Amniotic epithelial cell (primary cell): ENCODE data around the gene MEGF11.

Experiments
- DNase-seq: peaks from one replicate; pipeline ENCODE4 v3.0.0-alpha.2; 2010; ENCODE audit warnings: low read depth

The MEGF11 gene

DNA sequence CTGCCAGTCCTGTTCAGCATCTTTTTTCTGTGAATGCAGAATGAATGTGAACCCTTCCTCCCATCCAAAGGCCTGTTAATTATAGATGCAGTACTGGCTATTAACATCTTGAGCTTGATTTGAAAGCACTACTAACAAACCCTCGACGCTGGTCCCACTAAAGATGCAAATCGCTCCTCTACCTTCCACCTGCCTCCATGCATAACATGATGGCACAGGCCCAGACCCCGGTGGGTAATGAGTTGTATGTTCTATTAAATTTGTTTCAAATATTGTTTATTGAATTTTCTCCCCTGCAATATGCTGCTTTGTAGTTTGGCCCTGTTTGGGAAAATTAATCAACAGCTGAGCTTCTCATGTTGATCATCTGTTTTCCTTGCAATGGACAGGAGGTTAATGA, 314.9 kb downstream of the MEGF11 start:
- no peak for DNase-seq

DNA sequence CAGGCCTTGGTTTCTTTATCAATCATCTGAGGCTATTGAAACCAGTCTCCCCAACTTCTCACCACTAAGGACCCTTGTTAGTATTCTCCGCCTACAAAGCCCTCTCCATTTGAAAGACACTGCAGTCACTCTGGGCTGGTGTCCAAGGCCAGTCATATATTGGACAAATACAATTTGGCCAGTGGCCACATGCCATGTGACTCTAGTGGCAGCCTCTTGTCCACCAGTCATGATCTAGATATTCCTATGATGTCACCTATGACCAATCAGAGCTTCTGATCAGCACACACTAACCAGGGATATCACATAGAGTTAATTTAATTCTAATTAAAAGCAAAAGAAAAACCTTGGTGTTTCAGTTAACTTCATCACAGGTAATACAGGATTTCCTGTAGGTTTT, 316.1 kb downstream of the MEGF11 start:
- DNase-seq: no peak

DNA sequence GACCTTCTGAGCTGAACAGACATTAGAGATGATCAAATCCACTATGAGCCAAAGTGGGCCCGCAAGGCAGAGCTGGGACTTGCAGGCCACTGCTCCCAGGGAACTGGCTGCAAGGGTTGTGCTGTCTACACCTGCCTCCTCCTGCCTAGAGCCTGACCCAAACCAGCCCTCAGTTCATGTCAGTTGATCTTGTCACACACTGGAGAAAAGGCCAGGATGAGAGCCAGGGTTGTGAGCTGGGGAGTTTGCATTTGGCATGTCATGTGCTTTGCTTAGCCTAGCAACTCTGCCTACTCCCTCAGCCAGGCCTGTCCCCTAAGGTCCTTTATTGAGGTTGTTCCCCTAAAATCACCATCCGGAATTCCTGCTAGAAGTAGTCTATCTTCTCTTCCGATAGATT, 316.5 kb downstream of the MEGF11 start:
- no peak for DNase-seq

DNA sequence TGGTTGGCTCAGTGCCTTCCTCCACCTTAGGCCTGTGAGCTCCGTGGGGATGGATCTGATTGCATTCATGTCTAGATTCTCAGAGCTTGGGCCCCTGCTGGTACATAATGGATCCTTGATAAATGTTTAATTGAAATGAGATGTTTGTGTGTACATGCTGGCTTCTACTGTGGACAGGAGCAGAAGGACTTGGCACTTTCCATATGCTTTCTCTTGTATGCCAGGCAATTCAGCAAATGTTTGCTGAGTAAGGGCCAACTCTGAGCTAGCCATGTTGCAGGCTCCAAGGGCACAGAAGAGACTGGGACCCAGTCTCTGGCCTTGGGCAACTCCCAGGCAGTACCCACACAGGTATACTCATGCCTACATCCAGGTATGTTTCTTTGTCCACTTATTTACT, 317.3 kb downstream of the MEGF11 start:
- DNase-seq: no peak

DNA sequence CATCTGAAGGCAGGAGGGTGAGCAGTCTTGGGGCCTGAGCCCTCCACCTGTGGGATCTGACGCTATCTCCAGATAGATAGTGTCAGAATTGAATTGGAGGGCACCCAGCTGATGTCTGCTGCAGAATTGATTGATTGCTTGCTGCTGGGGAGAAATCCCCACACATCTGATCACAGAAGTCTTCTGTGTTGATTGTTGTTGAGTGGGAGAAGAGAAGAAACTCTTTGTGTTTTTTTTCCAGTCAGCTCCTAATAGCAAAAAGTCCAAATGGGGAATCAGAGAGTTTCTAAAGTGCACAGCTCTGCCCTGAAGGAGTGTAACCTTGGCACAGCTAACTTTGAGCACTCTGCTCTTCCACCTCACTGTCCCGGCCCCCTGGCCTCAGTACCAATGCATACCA, 318.2 kb downstream of the MEGF11 start:
- no peak for DNase-seq

DNA sequence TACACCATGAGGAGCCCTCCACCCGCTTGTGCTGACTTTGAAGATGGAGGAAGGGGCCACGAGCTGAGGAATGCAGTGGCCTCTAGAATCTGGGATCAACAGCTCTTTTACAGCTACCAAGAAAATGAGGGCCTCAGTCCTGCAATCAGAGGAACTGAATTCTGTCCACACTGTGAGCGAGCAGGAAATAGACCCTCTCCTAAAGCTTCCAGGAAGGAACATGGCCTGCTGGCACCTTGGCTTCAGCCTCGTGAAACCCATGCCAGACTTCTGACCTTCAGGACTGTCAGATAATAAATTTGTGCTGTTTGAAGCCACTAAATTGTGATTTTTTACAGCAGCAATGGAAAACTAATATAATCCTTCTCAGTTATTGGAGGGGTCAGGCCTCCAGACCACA, 322.3 kb downstream of the MEGF11 start:
- no peak for DNase-seq

DNA sequence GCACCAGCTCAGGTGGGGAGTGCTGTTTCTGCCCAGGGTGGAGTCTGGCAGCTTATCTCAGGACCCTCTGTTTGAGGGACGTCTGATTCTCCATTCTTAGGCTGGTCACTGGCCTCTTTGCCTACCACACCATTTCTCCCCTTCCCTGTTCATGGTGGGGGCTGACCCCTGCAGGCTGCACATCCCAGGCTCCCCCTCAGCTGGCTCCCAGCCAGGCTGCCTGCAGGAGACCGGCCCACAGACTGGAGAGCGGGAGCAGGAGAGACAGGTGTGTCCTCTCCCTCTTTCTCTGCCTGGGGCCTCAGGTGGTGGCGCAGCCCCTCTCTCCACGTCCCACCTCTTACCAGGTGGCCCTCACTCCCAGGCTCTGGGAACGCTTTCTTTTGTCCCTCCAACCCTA, 323.4 kb downstream of the MEGF11 start:
- no peak for DNase-seq

DNA sequence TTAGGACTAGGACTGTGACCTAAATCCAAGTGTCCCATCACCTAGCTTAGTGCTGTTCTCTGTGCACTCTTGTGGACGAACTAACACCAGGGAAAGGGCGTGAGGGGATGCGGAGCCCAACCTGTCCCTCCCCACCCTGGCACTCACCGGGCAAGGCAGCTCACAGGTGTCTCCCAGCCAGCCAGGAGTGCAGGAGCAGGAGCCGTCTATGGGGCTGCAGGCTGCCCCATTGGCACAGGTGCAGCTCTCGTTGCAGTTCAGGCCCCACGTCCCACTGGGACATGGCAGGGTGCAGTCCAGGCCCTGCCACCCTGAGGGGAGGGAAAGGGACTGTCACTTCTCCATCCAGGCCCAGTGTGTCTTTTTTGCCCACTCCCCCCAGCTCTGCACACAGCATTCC, 324.0 kb downstream of the MEGF11 start:
- no peak for DNase-seq

DNA sequence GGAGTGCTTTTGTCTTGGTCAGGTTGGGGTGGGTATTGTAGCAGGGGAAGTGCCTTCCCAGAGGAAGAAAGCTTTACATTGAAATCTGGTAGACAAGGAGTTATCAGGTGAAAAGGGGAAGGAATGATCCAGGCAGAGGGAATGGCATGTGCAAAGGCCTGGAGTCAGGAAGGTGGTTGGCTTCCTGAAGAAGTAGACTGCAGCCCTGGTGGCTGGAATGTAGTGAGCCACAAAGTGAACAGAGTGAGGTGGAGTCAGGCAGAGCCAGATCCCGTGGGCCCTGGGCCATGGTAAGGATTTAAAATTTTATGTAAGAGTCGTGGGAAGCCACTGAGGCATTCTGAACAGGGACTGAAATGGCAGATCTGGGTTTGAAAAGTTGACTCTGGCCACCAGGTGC, 326.0 kb downstream of the MEGF11 start:
- DNase-seq: no peak

DNA sequence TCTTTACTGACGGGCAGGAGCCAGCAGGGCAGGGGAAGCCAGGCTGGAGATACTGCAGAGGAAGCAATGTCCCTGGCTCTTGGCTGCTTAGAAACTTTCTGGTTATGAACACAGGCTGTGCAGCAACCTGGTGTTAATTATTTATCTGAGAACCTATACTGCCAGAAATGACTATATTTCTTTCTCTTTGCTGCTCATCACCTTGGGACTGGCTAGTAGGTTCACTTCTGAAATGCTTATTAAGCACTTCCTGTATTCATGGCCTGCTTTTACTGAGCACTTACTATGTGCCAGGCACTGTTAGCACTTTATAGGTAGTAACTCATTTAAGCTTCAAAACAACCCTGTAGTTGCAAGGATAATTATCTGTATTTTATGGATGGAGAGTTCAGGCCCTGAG, 326.7 kb downstream of the MEGF11 start:
- DNase-seq: no peak

DNA sequence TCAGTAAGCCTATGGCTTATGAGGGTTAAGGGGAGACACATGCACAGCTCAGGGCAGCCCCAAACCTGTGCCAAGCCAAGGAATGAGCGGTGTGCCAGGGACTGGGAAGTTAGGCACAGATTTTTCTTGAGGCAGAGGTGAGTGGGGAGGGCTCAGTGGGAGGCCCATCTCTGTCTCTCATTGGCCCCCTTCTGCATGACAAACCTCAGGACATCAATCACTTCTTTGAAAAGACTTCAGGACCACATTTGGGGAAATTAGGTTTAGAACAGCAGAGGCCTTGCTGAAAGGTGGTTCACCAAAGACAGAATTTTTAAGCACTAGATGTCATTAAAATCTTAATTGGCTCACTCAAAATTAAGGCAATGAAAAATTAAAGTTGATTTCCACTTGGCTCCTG, 327.1 kb downstream of the MEGF11 start:
- DNase-seq: no peak

DNA sequence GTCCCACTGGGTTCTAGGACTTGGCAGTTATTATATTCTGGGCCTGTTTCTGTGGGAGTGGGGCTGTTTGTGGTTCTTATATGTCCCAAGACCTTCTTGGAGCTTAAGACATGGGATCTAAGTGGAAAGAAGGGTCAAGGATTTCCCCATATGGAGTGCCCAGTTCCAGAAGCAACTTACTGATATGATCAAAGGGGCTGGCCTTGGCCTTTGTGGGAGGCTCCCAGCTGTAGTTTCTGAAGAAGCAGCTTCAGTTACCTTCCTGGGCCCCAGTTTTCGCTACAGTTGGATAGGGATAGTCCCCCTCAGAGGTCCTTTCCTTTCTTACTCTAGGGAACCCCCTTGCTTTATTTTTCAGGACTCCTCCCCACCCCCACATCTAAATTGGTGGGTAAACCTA, 328.2 kb downstream of the MEGF11 start:
- DNase-seq: peak; percentile 37

DNA sequence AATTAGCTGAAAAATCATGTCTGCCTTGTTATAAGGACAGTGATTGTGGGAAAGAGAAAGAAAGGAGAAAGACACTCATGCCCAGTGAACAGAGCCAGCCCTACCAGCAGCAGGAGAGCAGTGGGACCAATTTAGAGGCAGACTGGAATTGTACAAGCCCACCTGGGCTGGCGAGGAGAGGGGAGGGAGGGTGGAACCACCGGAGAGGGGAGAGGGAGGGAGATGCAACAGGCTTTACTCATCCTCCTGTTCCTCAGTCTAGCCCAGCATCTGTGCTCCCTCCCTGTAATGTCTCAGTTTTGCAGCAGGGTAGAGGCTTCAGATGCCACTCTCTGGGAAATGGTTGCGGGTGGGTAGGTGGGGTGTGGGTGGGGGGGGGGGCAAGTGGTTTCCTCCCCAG, 329.5 kb downstream of the MEGF11 start:
- no peak for DNase-seq

DNA sequence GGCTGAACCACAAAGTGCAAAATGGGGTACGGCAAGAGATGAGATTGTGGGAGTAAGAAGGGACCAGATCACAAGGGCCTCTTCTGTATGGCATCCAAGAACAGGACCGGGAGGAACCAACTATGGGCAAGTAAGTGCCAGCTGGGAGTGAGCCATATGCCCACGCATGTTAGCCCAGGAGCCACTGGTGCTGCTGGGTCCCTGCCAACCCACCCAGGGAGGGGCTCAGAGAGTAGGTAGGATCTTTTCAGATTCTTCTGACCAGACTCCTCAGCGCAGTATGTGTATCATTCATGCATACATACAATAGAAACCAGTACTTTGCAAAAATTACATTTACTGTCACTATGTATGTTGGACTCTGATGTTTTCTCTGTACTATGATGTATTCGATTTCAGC, 330.3 kb downstream of the MEGF11 start:
- DNase-seq: no peak

DNA sequence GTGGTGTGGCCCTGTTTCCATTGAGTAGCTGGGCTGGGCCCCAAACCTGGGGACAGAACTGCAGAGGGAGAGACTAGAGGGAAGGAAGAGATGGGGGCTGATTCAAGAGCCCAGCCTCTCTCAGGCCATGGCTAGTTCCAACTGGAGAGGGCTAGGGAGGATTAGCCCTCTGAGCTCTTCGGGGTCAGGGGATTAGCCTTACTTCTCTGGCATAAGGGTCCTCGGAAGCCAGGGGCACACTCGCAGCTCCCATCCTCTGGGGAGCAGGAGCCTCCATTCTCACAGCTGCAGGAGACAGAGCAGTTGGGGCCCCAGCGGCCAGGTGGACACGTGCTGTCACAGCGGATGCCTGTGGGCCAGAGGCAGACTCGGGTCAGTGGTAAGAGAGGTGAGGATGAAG, 330.9 kb downstream of the MEGF11 start:
- DNase-seq: no peak

DNA sequence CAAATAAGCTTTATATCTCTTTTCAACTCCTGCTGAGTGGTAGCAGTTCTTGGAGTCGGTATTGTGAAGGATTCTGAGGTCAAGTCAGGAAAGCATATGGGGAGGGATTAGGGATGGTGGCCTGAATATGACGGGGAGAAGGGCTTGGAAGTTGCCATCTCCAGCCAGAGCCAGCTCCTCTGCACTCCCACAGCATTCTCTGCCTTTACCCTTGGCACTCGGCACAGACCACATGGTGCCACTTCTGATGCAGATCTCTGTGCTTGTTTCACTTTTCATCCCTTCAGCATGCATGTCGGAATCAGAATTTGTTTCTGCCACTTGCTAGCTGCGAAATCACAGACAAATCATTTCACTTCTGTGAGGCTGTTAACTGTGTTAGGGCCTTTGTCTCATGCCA, 331.8 kb downstream of the MEGF11 start:
- DNase-seq: no peak

DNA sequence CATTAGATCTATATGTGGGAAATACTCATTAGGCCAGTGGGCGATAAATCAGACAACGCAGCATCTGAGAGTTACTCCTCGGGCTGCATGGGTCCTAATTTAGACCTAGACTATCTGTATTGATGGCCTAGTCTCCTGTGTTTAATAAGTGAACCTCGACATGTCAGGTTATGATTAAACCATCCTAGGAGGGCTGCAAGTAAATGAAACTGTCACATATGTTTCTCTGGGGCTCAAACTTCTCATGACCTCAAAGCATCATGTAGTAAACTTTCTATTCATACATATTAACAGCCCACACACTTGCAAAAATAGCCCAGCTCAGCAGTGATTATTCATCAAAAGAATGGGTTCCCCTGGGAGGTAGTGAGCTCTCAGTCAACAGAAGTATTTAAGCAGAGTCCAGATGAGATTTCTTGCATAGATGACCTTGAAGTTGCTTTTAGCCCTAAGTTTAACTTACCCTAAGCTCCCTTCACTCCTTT, 332.7 kb downstream of the MEGF11 start:
- DNase-seq: no peak

DNA sequence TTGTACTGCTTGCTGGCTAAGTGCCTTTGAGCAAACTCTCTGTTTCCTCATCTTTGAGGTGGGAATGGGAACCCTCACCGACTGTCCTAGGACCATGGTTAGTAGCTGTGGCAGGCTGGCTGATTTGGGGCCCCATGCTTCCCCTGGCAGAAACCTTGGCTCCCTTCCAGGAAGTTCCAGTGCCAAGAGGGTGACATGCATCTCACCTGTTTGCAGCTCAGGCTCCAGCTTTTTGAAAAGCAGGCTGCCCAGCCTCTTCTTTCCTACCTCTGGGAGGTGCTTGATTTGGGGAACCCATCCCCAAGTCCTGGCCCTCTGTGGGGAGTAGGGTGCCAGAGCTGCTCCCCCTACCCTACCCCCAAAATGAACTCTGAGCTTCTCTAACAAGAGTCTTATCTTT, 333.4 kb downstream of the MEGF11 start:
- DNase-seq: no peak

DNA sequence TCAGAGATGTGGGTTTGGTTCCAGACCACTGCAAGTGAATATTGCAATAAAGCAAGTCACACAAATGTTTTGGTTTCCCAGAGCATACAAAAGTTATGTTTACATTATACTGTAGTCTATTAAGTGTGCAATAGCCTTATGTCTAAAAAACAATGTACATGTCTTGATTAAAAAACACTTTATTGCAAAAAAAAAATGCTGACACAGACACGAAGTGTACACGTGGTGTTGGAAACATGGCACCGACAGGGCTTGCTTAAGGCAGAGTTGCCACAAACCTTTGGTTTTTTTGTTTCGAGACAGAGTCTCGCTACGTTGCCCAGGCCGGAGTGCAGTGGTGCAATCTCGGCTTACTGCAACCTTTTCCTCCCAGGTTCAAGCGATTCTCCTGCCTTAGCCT, 334.2 kb downstream of the MEGF11 start:
- DNase-seq: no peak

DNA sequence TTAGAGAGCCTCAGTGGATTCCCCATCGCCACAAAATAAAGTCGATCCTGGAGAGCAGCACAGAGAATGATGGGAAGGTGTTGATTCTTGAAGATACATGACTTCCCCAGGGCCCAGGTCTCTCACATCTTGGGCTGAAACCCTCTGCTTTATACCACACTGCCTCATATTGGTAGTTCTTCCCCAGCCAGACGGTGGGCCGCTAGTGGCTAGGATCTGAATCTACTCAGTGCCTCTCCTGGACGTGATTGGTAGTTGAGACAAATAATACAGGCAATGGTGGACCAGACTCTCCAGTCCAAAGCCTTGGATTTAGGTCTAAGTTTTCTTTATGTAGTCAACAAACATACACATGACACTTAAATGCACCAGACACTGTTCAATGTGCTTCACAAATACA, 334.6 kb downstream of the MEGF11 start:
- DNase-seq: no peak

DNA sequence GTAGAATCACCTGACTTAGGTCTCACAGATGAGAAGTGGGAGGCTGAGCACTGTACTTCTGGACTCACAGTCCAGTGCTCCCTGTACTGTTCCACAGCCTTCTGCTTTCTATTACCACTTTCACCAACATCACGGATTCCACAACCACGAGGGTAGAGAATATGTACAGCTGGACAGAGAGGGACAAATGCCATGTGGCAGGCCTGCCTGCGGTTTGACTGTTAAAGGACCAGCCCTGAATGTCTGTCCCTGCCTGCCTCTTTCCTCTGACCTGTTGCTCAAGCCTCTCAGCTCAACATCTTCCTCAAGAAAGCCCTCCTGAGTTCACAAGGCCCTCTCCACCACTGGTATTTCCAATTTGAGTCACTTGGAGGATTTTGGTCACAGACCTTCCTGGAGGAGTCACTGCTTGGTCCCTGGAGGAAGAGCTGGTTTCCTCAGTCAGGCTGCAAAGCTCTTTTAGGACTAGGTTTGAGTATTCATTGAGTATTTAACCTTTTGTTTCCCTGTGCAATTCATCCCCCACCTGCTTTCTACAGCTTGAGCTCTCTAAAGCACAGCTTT, 335.1 kb downstream of the MEGF11 start:
- DNase-seq: no peak

DNA sequence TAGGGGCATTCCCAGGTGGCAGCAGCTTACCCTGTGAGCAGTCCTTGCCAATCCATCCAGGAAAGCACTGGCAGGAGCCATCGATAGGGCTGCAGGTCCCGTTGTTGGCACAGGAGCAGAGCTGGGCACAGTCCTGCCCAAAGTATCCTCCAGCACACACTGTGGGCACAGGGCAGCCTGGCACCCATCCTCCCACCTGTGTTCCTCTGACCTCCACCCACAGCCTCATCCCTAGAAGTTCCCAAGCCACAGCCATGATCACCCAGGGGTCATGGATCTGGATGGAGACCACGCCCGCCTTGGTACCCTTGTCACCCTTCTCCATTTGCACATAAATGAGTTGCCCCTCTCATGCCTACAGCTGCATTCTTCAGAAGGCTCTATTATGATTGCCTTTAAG, 335.6 kb downstream of the MEGF11 start:
- no peak for DNase-seq

DNA sequence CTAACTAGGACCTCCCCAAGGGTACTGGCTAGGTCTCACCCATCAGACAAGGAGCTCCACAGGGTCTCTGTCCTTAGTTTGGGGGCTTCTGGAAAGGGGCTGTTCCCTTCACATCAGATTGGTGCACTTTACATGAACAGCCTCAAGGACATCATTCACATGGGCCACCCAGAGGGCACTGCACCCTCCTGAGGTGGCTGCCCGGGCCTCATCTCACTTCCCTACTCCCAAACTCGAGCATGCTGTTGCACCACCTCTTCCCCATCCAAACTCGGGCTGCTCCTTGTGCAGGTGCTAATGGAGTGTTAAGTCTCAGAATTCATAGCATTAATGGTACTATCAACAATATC, 336.2 kb downstream of the MEGF11 start:
- DNase-seq: no peak

DNA sequence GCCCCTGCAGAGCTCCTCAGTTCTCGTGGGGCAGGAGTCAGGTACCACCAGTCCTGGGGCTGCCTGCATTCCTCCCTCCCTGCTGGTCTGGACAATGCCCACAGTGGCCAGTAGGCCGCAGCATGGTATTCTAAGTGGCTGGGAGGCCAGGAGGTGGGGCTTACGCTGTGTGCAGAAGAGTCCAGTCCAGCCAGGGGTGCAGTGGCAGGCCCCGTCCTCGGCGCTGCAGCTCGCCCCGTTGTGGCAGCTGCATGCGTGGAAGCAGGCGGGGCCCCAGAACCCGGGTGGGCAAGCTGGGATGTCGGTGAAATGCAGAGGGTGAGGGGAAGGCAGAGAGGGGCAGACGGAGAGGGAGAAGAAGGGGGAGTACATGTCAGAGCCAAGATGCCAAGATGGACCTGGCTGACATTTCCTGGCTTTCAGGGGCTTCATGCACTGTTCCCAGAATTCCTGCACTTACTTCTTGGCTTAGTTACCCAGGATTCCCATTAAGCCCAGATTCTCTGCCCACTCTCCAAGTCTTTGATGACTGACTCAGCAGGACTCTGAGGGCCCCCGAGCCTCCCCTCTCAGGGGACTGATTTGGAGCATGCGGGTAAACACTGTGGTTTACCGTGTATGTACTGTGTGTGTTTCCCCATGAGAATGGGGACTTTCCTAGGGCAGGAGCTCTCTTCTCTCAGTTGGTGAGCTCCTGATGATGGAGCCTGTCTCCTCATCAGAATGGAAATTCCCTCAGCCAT, 336.7 kb downstream of the MEGF11 start:
- DNase-seq: peak; percentile 63
